Right ventricle myocardium inferior (tissue), 1 donor: ENCODE results near the gene CDH13. TPM values are rescaled to one million over a fixed set of nuclear protein-coding genes. Genes with fewer than 3 reads are reported as not detected.

Source experiments
- ATAC-seq: fragments of 200-7000 bp; cut with Tn5 transposase; one replicate; pipeline ENCODE4 v1.9.1; 2020; ENCODE audit warnings: mild to moderate bottlenecking, moderate library complexity
- DNase-seq: peaks from one replicate; pipeline ENCODE4 v3.0.0; 2021; ENCODE audit errors: missing footprints
- intact Hi-C: fragments of 100-400 bp; cut with DNase I; formaldehyde crosslinking; loops from one replicate; pipeline ENCODE4 v1.11.0; 2022
- total RNA-seq: library from RNA; stranded (reverse); fragmentation: NEBNext Ultra II Directional; extraction: Animal tissue kit (Norgen Biotek cat#: 25700); gene quantifications from one replicate; pipeline ENCODE4 v1.2.1, GENCODE V29; 2021
- donor health status: DM: no; HTN: yes; CAD: no; lungs with severe emphysema.

CDH13 gene
- total RNA-seq, 1 donor from 2014 or later = 173 TPM

DNA sequence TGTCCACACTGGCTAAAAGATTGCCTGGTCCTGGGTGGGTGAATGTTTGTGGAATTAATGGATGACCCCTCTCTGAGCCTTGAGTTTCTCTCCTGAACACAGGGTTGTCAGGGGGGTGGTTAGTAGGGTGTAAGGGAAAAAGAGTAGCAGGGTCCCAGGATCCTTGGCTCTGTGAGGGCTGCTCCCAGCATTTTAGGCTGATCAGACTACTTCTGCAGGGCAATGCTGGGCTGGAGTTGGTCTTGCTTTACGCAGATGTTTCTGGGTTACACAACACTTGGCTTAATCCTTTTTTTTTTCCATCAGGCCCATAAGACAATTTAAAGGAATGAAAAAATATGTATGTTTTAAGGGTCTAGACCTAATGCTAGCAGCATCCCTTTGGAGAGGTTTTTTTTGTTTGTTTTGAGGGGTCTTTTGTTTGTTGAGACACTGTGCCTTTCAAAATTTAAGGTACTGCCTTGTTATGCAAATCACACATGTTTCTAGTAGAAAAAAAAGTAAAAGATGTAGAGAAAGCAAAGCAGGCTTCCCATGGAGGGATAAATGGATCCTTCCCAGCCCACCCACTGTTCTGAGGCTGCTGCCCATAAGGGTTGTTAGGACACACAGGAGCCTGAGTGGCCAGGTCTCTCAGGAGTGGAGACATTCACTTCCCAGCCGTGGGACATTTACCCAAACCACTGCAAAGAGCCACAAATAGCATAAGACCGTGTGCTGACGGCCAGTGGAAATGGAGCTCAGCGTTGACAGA, 955.4 kb downstream of the CDH13 start:
- ATAC-seq (no peak), DNase-seq (no peak)
- intact Hi-C loops = no loop called here

DNA sequence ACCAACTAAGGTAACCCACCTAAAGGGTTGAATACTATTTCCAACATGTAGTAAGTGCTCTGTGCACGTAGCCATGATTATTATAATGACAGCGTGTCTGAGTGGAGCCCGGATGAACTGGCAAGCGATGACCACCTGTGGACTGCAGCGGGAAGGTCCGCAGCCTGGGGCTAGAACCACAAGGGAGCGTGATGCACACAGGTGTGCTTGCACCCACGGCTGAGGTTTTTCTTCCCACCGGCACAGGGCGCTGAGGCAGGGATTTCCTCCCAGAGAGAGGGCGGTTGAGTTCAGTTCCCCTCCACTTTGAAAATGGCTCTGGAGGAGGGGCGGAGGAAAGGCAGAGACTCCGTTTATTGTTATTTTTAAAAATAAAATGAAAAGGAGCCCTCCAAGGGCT, 959.3 kb downstream of the CDH13 start:
- ATAC-seq (no peak), DNase-seq (no peak)
- intact Hi-C loops = no loop called here

DNA sequence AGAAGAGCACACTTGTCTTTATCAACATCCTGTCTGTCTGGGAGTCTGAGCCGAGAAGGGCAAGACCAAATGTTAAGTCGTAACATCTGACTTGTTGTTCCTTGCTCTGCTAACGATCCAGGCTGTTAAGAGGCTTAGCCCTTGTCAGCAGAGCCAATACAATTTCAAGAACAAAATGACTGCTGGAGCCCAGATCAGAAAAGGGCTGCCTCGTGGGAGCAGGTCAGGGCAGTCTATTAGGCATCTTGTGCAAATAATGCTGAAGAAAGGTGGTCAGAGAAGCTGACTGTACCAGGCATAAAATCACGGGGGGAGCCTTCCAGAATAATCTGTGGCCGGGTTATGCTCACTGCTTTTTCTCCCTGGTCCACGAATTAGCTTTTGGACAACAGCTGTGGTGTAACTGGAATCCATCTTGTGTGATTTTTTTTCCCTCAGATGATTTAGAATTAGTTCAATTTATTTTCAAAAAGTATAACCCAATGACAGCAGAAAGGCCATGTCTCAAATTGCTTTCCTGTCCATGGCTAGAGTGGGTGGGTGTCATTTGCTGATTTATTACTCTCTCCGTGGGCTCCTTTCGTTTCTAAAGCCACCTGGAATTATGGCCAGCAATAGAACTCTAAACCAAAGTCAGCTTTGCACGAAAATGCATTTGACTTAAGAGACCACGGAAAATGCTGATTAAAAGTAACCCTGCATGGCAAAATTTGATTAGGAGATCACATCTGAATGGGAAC, 959.9 kb downstream of the CDH13 start:
- DNase-seq (no peak), ATAC-seq (no peak)
- intact Hi-C loops = no loop called here

DNA sequence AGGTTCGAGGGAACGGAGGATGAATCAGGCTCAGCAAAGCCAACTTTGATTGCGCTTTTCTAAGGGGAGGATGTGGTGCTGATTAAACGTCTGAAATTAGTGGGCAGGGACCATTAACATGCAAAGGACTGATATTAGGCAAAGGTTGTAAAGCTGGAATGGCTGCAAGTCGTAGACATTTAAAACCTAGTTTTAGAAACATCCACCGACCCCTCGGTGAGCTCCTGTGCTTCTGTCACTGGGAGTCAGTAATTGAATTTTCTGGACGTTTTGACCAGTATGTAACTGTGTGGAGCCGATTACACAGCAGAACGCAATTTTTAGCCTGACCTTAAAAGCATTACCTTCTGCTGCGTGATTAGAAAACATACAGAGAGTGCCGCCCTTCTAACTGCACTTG, 960.4 kb downstream of the CDH13 start:
- intact Hi-C loops = no loop called here
- ATAC-seq (no peak), DNase-seq (no peak)

DNA sequence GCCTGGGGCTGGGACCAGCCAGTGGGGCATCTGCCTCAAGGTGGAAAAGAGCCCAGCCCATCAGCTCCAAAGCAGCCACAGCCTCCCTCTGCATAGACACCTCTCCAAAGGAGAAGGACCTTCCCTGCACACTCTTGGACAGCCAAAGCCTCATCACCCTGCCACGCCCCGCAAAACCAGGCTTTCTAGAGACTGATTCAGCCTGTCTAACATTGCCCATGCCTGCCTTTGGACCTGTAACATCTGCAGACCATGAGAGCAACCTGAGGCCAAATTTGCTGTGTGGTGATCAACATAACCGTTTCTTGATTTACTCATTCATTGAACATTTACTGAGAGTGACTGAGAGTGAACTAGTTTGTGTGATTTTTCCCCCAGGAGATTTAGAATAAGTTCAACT, 961.3 kb downstream of the CDH13 start:
- intact Hi-C loops = no loop called here
- DNase-seq = no peak
- no peak for ATAC-seq

DNA sequence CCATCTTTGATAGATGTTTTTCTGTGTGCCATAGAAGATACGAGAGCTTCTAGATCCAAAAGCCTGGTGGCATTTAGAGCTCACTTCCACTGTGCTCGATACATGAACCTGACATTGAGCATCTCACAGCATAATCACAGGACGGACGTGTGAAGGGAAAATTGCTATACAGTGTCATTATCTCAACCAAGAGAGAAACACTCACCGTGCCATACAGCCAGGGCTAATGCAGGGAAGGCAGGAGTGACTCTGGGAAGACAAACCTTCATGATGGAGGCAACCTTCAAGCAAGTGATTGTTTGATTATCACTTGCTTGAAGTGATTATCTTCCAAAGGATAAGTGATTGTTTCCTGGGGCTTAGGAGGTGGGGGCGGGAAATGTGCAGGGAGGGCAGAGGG, 962.8 kb downstream of the CDH13 start:
- DNase-seq (no peak), ATAC-seq (no peak)
- intact Hi-C loops = no loop called here

DNA sequence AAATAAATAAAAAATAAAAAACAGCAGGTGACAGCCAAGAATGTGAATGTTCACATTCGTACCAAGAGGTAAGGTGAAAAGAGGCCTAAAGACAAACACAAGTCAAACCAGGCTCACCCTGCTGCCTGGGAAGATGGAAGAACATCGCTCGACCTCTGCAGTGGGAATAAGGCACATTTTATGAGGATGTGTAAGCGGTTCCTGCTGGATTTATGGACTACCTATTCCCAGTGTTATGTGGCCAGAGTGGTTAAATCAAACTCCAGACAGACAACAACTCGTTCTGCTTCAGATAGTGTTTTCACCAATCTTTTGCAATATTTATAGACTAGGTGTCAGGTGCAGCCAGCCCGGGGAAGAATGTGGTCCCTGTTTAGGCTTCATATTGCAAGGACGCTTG, 966.0 kb downstream of the CDH13 start:
- intact Hi-C loops = no loop called here
- no peak for ATAC-seq
- DNase-seq = no peak

DNA sequence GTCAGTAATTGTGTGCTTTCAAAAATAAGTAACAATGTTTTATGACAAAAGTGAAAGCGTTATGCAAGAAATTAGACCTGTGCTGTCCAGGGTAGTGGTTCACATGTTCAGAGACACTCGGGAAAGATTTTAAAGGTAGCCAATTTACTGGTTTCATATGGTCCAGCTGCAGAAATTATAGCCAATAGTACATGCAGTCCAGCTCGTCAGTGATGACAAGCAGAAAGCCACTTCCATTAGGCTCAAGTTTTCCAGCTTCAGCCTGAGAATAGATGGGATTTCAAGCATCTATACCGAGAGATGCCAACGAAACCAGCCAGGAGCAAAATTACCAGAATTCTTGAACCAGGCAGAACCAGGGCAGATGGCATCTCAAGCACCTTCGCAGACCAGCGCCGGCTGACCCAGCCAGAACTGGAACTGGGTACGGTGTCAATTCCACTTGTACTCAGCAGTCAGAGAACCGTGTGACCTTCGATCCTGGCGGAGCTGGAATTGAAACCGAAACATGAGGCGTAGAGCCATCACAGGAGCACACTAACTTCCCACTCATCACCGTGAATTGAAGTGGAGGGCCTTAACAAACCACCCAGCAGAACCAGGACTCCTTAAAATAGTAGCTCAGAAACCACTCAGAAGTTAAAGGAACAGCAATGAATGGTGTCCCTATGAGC, 973.2 kb downstream of the CDH13 start:
- intact Hi-C loops = no loop called here
- peak; percentile 69 for ATAC-seq
- no peak for DNase-seq

DNA sequence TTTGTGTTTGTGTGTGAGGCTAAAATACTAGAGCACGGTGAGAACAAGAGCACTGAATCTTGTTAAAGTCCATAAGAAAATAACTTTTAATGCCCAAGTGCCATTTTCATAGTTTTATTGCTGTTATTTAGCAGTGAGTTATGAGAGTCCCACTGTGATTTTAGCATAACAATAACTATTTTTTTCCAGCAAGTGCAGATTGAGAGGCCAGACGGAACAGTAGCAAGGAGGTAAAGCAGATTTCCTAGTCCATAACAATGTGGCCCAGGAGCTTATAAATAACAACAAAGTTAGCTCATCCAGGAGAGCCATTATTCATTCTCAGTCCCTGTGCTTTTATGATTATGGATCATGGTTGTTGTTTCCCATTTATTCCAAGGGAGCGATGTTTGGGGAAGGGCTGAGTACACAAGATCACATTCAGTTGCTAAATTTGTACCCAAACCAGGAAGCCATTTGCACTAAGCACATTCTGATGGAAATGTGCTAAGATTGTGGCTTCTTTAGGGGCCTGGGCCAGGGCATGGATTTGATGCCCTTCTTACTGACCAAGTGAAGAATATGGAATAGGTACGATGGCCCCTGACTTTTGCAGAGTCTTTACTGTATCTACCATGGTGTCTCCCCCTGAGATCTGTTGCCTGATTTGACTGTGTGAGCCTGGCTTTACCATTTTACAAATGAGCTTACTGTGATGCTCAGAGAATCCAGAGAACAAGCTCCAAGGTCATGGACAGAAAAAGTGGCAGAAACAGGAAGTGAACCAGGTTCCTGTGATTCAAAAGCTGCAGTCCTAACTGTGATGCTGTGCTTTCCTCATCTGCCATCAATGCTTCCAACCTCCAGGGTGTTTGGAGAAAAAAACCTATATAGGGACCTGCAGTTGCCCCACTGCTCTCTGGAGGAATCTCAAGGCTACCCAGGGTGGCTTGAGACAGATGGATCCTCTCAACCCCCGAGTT, 976.3 kb downstream of the CDH13 start:
- intact Hi-C loops = no loop called here
- DNase-seq (no peak), ATAC-seq (no peak)

DNA sequence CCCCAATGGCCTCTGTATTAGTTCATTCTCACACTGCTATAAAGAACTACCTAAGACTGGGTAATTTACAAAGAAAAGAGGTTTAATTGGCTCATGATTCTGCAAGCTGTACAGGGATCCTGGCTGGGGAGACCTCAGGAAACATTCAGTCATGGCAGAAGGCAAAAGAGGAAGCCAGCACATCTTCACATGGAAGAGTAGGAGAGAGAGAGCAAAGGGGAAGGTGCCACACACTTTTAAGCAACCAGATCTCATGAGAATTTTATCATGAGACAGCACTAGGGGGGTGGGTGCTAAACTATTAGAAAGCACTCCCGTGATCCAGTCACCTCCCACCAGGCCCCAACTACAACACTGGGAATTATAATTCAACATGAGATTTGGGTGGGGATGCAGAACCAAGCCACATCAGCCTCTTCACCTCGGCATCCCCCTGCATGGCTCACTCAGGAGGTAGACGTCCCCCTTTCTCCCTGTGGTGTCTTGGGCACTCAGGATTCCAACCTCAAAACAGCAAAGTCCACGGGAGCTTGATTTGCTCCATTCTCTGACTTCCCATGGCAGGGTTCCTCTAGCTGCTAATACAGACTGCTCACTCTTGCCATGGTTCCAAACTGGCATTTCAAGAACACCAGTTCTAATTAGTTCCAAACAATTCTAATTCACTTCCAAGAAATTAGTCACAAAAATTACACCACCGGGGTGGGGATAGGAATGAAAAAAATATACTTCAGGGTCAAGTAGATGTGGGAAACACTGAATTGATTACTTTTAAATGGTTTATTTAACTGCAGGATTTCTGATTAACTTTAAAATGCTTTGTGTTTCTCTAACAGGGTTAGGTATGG, 977.2 kb downstream of the CDH13 start:
- no peak for ATAC-seq
- intact Hi-C loops = no loop called here
- no peak for DNase-seq

DNA sequence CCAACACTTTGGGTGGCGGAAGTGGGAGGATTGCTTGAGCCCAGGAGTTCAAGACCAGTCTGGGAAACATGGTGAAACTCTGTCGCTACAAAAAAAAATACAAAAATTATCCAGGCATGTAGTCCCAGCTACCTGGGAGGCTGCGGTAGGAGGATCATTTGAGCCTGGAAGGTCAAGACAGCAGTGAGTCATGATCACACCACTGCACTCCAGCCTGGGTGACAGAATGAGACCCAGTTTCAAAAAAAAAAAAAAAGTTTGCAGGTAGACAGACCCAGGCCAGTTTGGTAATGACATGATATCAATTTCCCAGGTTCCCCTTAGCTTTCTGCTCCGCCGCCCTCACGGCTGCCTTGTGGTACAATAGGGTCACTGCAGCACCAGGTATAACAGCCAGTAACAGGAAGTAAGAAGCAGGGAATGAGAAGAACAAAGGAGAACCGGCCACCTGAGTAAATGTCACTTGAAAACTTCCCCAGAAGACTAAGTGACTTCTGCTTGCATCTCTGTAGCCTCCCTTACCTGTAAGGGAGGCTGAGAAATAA, 979.8 kb downstream of the CDH13 start:
- intact Hi-C loops = no loop called here
- ATAC-seq (no peak), DNase-seq (no peak)

DNA sequence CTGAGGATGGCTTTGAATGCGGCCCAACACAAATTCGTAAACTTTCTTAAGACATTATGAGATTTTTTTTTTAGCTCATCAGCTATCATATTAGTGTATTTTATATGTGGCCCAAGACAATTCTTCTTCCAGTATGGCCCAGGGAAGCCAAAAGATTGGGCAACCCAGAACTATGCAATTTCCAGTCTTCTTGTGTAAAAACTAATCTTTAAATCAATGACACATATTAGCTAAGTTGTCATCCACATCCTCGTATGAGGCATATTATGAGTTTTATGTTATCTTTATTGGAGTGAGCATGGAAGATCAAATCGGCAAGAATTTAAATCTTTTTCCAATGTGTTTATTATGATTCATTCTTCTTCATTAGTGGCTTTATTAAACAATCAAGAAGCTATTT, 982.4 kb downstream of the CDH13 start:
- no peak for DNase-seq
- intact Hi-C loops = no loop called here

DNA sequence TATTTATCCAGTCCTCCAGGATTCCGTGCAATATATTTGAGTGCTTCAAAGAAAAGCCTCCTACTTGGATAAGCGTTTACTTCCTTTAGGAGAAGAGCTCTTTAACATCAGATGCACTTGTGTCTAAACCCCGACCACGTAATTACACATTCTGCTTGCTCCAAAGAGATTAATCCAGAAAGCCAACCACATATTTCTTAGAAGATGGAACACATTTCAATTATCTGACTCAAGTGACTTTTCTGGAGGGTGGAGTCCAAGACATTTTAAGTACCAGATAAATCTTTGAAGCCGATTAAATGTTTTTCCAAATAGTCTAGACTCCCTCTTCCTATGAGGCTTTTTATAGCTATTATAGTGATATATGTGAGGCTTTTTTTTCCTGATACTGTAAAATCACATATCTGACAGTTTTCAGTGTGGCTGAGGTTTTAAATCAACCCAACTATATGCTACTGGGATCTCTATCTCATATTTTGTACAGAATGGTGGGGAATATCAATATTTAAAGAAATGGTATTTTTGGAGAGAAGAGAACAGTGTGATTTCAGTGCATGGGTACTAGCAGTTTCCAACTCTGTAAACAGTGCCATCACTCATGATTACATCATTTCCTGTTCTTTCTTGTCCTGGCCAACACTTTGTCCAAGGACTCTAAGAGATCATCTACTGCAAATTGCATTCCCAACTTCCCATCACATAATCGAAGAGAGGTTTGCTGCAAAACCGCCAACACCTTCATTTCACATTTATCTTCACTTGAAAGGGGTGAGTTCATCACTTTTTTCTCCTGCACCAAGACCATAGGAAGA, 988.6 kb downstream of the CDH13 start:
- intact Hi-C loops = no loop called here
- ATAC-seq (no peak), DNase-seq (no peak)

More for the DNA sequence above, 982.4 kb downstream of the CDH13 start:
- no peak for ATAC-seq

DNA sequence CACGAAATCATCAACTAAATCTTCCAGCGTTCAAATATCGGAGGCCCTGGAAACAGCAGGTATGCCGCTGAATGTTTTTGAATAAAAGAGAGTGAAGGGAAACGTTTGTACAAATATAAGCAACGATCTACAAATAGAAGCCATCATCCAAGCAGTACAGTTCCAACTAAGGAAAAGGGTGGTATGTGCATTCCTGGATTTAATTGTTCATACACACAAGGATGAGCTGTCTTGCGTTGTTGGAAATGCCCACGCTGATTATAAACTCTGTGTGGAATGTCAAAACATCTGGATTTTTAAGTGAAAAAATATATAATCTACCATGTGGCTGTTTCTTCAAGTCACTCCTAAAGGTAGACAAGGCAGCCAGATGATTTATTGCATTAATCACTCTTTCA, 989.2 kb downstream of the CDH13 start:
- no peak for DNase-seq
- intact Hi-C loops = no loop called here
- no peak for ATAC-seq

DNA sequence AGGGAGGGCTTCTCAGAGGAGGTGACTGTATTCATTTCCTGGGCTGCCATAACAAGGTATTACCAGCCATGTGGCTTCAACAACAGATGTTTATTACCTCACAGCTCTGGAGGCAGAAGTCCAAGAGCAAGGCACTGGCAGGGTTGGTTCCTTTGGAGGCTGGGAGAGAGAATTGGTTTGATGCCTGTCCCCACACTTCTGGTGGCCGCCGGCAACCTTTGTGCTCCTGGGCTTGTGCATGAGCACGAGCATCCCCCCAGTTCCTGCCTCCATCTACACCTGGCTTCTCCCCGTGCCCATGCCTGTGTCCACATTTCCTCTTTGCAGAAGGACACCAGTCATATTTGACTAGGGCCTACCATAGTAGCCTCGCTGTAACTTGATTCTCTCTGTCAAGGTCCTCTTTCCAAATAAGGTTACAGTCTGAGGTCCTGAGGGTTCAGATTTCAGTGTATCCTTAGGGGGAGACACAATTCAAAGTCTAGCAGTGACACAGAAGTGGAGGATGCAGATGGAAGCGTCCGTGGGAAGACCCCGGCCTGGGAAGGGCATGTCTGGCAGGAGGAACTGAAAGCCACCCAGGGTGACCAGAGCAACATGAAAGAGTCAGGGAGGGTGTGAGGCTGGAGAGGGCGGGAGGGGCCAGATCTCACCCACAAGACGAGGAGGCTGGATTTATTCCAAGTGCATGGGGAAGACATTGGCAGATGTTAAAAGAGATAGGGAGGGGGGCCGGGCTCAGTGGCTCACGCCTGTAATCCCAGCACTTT, 992.8 kb downstream of the CDH13 start:
- intact Hi-C loops = no loop called here
- no peak for ATAC-seq
- DNase-seq = no peak

DNA sequence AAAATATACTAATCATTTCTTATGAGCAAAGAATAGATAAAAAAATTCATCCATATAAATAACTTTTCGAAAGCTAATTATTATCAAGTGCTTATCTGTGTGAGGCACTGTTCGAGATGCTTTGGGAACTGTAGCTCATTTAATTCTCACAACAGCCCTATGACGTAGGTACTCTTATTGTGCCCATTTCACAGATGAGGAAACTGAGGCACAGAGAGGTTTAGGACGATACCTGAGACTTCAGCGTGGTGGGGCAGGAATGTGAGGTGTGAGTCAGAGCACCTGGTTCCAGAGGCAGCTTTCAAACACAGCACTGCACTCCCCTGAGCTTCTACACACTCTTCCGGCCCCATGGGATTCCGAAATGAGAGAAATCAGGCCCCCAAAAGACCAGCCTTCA, 995.2 kb downstream of the CDH13 start:
- no peak for ATAC-seq
- DNase-seq = no peak
- intact Hi-C loops = no loop called here
